Esophagus mucosa (tissue), 1 donor: ENCODE data around the gene ZNG1B. TPM values are rescaled to one million over a fixed set of nuclear protein-coding genes. Genes with fewer than 3 reads are reported as not detected.
A peak's percentile ranks its signal among the peaks of the same experiment; 100 is the strongest.
"Not testable (repeated sequence)": the region's sequence is repeated elsewhere in the genome, so short reads cannot be mapped to it uniquely, and the experiment has no call there.

Source experiments
- ATAC-seq: fragments of 200-7000 bp; cut with Tn5 transposase; one replicate; pipeline ENCODE4 v1.9.1; 2020
- total RNA-seq: library from RNA; stranded (reverse); gene quantifications from one replicate; pipeline ENCODE4 v1.2.4, GENCODE V29; 2023
- donor health status: DM: yes; HTN: yes; CAD: no.

ZNG1B gene
- 25.5 TPM for total RNA-seq

DNA sequence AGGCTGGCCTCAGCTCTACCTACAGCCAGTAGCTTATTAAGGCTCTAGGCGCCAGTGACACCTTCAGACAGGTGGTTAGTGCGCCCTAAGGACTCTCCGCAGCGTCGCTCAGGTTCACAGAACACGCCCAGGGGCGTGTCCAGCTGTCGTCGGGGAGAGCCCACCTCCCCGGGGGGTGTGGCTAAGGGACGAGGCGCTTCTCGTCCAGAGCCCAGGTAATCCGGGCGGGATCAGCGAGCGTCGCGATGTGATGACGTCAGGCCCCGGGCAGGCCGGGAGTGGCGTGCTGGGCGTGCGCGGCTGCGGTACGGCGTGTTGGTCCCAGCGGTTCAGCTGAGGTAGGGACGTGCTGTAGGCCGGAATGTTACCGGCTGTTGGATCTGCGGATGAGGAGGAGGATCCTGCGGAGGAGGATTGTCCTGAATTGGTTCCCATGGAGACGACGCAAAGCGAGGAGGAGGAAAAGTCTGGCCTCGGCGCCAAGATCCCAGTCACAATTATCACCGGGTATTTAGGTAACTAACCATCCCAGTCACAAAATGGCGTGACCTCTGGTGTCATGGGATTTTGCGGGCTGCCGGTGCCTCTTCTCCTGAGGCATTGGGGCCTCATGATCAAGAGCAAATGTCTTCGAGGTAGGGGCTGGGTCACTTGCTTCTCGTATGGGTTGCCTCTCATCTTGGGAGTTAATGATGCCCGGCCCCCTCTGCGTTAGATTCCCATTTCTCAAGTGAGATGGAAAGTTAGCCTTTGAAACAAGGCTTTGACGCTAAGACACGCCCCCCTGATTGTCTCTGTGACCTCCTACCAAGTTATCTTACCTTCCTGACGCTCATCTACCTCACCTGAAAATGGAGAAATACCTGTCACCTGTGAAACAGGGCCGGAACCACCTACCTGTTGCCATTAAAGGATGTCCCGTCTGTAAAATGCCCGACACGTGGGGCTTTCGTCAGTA is at the start of gene ZNG1B:
TSS of gene ZNG1B (plus strand) at position 184 of the 958 bp plus-strand sequence. CDS start at position 362, 178 bp downstream.
- not testable (repeated sequence) for ATAC-seq

DNA sequence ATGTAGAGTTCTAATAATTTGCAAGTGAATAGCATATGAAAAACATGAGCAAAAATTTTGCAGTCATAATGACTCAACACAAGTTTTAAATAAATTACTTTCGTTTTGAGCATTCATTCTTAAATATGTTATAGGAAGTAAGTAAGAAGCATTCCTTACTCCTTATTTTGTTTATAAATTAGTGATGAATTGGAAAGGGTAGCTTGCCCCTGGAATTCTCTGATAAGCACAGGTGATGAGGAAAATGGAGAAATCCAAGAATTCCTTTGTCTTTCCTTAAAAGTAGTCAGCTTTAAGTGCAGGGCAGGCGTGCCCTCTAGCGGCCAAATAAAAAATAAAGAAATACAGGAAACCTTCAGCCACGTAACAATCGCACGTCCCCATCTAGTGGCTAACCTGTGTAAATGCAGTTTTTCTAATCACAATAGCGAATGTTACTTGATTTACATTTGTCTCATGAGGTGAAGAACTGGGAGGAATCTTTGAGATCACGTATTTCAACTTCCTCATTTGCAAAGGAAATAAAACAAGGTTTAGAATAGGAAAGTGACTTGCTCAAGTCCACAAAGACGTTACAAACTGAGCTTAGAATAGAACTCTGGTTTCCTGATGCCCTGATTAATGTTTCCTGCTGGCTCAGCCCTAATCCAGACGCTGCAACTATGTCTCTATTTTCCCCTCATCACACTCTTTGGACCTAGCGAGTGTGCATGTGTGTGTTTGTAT is 47.2 kb upstream of the ZNG1B start:
- peak; percentile 96 for ATAC-seq

DNA sequence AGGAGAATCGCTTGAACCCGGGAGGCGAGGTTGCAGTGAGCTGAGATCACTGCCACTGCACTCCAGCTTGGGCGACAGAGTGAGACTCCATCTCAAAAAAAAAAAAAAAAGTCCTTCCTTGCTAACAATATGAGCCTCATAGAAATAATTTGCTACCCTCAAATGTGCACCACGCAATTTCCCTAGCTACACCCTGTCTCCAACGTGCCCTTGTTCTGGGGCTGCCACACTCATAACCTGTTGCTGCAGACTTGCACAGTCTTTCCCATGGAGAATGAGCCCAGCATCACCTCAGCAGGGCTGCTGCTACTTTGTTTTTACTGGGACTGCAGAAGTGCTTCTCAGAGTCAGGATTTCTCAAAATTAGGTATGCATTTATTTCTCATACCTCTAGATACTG is 46.4 kb upstream of the ZNG1B start:
- peak; percentile 40 for ATAC-seq

DNA sequence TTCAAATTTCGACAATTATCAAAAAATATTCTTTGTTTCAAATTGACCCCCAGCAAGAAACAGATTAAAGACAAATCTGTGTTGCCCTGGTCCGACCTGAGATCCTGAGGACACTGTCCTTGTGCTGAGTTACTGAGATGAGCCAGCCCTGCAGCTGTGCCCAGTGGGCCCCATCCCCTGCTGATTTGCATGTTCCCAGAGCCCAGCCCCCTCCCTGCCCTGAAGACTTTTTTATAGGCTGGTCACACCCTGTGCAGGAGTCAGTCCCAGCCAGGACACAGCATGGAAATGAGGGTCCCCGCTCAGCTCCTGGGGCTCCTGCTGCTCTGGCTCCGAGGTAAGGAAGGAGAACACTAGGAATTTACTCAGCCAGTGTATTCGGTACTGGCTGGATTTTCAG is 31.4 kb upstream of the ZNG1B start:
- ATAC-seq, result no peak

DNA sequence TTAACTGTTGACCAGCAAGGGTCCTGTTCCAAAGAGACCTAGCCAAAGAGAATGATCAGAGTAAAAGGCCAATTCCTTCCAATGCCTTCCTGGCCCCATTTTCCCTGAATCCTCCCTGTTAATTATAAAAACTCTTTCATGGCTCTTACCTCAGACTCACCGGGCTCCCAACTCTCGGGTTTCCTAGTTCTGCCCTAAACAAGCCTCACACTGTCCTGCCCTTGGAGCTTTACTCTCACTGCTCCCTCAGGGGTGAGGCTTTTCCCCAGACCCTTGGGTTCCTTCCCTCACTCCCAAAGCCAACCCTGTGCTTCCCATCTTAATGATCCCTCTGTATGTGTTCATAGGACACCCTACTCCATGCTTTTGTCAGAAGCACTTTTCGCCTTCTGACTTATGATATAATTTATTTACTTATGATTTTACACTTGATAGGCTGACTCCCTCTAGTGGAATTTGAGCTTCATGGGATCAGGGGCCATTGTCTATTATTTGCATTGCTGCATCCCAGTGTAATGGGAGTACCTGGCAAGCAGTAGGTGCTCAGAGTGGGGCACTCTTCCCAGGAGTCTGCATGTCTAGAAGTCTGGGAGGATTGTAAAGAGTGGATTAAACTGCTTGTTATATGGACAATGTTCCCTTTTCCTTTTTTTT is 29.9 kb upstream of the ZNG1B start:
- peak; percentile 47 for ATAC-seq

DNA sequence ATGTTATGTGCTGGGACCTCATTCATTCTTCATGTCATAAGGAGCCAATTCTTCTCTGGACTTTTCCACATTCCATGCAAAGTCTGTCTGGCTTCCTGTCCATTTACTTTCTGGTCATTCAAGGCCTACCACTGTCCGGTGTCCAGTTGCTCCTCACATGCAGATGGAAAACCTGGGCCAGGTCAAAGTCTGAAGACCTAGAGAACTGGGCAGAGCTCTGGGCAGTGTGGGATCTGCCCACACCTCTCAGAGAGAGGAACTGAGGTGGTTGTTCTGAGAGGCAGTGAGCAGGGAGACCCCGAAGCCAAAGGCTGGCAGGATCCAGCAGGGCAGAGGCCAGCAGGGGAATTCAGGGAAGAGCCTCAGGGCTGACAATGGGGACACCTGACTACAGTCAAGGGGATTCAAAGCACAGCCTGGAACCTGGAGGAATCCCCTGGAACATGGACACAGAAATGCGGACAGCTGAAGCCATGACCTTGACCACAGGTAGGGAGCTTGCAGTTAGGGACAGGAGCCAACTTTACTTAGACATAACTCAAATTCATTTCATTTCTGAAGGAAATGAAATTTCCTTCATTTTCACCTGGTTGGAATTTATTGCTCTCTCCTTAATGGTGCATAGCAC is 25.7 kb upstream of the ZNG1B start:
- not testable (repeated sequence) for ATAC-seq

DNA sequence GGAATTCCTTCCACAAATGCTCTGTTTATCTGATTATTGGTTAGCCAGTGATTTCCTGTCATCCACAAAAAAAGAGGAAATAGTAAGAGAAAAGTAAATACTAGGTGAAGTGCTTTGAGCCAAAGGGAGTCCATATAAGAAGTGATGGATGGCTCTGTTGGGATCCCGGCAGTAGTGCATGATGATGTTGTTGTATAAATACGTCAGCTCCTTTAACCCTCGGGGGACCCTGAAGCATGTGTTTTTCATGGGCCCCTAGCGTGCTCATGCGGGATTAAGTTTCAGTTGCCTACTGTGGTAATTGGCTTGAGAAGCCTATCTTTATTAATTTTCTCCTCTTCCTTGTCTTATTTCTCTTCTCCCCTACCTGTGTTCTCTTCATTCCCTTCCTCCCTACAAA is 24.7 kb upstream of the ZNG1B start:
- not testable (repeated sequence) for ATAC-seq

DNA sequence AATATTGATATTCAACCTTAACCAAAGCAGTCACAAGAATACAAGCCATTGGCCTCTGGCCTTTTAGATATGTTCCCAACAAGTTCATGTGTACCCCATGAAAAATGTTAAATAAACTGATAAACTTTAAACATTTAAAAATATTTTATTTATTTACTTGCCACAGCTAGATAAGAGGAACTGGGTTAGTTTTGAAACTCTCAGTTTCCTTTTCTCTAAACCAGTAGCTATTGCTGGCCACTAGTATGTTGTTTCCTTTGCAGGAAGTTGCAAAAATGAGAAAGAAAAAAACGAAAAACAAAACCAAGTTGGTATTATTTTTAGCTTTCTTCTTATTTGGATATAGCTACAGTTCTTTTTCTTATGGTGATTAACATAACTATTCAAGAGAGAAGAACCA is 5.7 kb upstream of the ZNG1B start:
- not testable (repeated sequence) for ATAC-seq

DNA sequence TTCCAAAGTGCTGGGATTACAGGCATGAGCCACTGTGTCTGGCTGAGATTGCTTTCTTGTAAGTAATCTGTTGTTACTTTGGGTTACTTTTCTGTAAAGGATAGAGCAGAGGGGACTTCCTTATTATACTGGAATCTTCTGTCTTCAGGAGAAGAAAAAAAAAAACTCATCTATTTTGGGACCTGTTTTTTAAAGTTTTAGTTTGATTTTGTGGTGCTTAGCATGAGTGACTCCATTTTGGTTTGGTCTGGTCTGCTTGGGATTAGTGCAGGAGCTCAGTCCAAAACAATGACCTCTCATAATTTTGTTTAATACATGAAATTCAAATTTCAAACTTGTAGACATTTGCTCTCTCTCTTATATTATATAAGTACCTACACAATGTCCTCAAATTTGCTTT is 4.0 kb upstream of the ZNG1B start:
- not testable (repeated sequence) for ATAC-seq

DNA sequence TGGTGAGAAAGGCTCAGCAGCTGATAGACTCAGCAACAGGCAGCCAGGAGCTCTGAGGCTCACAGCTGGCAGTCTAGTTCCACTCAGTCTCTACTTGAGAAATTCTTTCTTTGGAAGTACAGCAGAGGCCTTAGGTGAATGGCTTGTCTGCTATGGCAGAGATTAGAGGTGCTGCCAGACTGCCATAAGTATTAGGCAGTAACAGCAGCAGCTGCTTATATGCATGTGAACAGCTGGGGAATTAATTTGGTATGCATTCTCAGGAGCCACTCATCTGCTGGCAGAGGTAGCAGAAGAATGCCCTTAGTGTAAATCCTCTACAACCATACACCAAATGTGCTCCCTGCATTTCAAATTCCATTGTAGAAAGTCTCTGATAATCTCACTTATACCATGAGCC is 28.3 kb downstream of the ZNG1B start:
- ATAC-seq, result not testable (repeated sequence)

DNA sequence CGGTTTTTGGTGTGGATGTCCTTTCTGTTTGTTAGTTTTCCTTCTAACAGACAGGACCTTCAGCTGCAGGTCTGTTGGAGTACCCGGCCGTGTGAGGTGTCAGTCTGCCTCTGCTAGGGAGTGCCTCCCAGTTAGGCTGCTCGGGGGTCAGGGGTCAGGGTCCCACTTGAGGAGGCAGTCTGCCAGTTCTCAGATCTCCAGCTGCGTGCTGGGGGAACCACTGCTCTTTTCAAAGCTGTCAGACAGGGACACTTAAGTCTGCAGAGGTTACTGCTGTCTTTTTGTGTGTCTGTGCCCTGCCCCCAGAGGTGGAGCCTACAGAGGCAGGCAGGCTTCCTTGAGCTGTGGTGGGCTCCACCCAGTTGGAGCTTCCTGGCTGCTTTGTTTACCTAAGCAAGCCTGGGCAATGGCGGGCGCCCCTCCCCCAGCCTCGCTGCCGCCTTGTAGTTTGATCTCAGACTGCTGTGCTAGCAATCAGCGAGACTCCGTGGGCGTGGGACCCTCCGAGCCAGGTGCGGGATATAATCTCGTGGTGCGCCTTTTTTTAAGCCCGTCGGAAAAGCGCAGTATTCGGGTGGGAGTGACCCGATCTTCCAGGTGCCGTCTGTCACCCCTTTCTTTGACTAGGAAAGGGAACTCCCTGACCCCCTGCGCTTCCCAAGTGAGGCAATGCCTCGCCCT is 39.3 kb downstream of the ZNG1B start:
- not testable (repeated sequence) for ATAC-seq

DNA sequence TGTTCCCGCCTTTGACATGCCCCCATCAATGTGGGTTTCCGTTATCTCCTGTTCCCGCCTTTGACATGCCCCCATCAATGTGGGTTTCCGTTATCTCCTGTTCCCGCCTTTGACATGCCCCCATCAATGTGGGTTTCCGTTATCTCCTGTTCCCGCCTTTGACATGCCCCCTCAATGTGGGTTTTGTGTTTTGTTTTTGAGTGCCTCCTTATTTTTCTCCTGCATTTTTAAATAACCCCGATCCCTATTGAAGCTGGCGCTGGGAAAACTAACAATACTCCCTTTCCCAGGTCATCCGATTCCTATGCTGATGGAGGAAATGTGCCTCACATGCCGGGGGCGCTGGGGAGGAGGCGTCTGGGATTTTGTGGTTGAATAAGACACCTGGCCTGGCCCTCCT is 59.0 kb downstream of the ZNG1B start:
- ATAC-seq, result not testable (repeated sequence)

DNA sequence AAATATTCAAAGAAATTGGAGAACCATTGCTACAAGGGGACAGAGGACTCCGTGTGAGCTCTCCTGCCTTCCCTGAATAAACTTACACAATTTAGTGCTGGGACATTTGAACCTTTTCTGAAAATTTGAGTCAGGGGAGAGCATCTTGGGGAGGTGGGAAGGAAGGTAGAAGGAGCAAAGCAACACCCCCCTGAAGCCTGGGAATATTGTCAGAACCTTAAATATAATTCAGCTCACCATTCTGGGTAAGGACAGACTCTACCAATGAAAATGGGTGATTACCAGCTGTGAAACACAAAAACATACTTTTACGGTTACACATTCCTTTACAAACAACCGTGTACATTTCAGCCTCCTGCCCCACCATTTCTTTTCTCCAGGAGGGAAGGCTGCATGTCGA is 60.9 kb downstream of the ZNG1B start, which contains the start of gene FOXD4L1:
TSS of gene FOXD4L1 (plus strand) at position 301 of the 400 bp plus-strand sequence. CDS start 592 bp downstream, outside the sequence.
- not testable (repeated sequence) for ATAC-seq

DNA sequence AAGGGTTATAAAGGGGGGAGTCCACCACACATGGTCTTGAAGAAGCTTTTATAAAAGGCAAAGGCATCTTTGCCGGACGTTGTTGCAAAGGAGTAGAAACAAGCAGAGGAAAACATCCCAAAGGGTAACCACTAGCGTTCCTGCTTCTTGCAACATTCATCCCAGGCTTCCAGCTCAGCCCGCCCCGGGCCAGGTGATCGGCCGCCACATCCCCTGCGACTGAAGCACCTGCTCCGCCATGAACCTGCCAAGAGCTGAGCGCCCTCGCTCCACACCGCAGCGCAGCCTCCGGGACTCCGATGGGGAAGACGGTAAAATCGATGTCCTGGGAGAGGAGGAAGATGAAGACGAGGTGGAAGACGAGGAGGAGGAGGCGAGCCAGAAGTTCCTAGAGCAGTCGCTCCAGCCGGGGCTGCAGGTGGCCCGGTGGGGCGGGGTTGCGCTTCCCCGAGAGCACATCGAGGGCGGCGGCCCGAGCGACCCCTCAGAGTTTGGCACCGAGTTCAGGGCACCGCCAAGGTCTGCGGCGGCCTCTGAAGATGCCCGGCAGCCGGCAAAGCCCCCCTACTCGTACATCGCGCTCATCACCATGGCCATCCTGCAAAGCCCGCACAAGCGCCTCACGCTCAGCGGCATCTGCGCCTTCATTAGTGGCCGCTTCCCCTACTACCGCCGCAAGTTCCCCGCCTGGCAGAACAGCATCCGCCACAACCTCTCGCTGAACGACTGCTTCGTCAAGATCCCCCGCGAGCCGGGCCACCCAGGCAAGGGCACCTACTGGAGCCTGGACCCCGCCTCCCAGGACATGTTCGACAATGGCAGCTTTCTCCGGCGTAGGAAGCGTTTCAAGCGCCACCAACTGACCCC is 61.8 kb downstream of the ZNG1B start:
- not testable (repeated sequence) for ATAC-seq

DNA sequence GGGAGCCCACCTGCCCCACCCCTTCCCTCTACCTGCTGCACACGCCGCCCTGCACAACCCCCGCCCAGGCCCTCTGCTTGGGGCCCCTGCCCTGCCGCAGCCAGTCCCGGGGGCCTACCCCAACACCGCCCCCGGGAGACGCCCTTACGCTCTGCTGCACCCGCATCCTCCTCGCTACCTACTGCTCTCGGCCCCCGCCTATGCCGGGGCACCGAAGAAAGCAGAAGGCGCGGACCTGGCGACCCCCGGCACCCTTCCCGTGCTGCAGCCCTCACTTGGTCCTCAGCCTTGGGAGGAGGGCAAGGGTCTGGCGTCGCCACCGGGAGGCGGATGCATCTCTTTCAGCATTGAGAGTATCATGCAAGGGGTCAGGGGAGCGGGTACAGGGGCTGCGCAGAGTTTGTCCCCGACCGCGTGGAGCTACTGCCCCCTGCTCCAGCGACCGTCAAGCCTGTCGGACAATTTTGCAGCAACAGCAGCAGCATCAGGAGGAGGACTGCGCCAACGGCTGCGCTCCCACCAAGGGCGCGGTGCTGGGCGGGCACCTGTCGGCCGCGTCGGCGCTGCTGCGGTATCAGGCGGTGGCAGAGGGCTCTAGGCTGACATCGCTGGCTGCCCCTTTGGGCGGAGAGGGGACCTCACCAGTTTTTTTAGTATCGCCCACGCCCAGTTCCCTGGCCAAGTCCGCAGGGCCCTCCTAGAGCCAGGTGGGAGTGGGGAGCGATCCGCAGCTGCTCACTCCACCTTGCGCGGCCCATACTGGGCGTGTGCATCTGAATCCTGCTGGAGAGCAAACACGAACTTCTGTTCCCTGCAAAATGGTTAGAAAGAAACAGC is 62.6 kb downstream of the ZNG1B start:
- not testable (repeated sequence) for ATAC-seq

DNA sequence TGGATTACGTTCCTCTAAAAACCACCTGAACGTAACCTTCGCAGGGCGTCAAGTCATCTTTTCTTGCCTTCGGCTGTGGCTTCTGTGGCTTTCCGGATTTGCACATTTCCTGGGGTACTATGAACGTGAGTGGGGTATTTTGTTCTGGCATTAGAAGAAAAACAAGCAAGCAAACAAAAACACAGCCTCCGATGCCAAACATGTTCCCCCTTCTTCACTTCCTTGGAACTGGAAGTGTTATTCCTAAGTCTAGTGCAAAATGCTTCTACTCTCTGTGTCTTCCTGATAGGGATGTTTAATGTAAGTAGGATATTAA is 63.2 kb downstream of the ZNG1B start:
- ATAC-seq, result not testable (repeated sequence)

DNA sequence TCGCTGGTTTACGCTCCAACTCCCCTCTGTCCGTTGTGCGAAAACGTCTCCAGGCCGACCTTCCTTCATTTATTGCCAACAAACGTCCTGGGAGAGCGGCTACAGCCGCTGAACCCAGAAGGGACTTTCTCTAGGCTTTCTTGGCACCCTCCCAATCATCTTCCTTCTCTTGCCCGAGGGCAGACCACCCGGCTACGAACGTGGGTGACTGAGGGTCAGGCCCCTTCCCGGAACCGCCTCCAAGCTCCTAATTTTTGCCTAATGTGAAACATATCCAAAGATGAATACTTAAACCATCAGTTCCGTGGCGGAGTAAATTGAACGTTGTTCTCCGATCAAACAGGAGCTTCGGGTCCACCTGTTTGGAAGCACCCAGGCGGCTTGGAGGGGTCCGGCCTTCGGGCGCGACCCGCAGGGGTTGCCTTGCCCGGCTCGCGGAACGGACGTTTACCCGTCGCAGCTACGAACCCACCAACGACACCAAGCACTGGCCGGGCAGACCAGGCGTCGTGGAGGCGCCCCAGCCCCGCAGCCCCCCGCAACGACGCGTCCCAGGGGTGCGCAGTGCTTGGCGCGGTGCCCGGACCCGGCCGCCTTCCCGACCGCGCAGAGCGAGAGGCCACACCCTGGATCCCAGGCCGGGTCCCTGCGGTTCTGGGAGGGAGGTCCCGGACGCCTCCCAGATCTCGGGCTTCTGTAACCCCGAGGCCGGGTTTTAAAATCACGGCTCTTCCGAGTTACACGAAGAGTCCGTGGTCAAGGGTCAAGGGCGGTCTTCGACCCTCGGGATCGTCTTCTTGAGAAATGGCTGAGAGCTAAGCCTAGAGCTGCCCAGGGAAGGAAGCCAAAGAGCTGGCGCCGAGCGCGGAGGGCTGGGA is 65.0 kb downstream of the ZNG1B start:
- ATAC-seq, result peak; percentile 23

DNA sequence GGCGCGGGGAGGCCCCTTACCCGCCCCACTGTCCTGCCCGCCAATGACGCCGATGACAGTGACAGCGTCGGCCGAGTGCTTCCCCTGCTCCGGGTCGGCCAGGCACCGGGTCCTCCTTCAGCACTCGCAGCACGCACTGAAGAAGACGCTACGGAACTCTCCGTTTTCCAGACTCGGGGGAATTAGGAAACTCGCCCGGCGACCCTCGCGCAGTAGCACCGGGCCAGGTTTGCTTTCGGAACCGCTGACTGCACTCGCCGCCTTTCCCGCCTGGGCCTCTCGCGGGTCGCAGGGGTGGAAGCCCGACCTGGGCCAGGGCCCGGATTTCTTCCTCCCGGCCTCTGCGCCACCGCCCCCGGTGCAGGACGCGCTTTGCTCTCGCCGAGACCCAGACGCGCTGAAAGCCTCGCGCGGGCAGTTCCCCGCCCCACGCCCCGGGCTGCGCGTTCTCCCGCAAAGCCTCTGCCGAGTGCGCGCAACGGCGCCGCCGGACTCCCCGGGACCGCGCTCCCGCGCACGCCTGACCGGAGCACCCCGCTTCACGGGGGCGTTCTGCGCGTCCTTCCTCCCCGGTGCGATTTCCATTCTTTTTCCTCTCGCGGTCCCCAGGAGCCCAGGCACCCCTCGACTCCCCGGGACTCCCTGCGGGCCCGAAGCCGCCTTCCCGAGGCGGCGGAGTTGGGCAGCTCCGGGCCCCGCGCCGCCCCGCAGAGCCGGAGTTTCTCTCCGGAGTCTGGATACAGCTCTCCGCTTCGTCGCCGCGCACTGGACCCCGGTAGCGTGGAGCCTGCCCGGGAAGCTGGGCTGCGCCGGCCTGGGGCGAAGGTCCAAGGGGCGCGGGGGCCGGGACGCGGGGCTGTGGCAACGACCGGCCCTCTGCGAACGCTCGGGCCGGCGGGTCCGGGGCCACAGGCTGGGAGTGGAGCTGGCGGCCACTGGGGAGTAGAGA is 65.9 kb downstream of the ZNG1B start:
- ATAC-seq, result peak; percentile 33
